Measurements from ENCODE around the gene SPARC.

The SPARC gene

GRCh38 chr5:151708126-151708525, 21.4 kb upstream of the SPARC start:
- H3K4me3 ChIP-seq (ENCODE audit: low read length), result no peak overlapping the region
- TF ChIP-seq CTCF (IDR thresholded peaks at IDR 0.05; ENCODE audit: low read depth, low read length) (no peak), EZH2phosphoT487 (IDR thresholded peaks at IDR 0.05; ENCODE audit: low read depth) (no peak)
- H3K4me1 ChIP-seq (ENCODE audit: low read length), result peaks cover 25% of the 10 kb centered on the region
- H4K20me1 ChIP-seq (ENCODE audit: insufficient read depth, low read length), result no peaks in the 10 kb centered on the region
- no peaks in the 10 kb centered on the region for H3K9me3 ChIP-seq (ENCODE audit: insufficient read depth, low read length)
- H3K9ac ChIP-seq (ENCODE audit: low read length), result no peak overlapping the region
- no peak overlapping the region for H3K4me2 ChIP-seq (ENCODE audit: low read length)
- no peak overlapping the region for H2AFZ ChIP-seq (ENCODE audit: low read depth, low read length)
- no peak overlapping the region for H3K27ac ChIP-seq (ENCODE audit: low read length)
- no peaks in the 10 kb centered on the region for H3K27me3 ChIP-seq (ENCODE audit: low read depth, low read length)
- no peaks in the 10 kb centered on the region for H3K79me2 ChIP-seq (ENCODE audit: low read length)
- no peaks in the 10 kb centered on the region for H3K36me3 ChIP-seq (replicated peaks; ENCODE audit: low read depth, low read length)

- Histone ChIP-seq H3K4me3 (ENCODE audit: low read length) (no peak overlapping the region), H3K36me3 (replicated peaks; ENCODE audit: low read depth, low read length) (no peaks in the 10 kb centered on the region), H3K27ac (ENCODE audit: low read length) (no peak overlapping the region), H3K4me2 (ENCODE audit: low read length) (no peak overlapping the region), H3K9me3 (ENCODE audit: insufficient read depth, low read length) (no peaks in the 10 kb centered on the region), H3K9ac (ENCODE audit: low read length) (no peak overlapping the region), H3K79me2 (ENCODE audit: low read length) (no peaks in the 10 kb centered on the region), H4K20me1 (ENCODE audit: insufficient read depth, low read length) (no peaks in the 10 kb centered on the region), H2AFZ (ENCODE audit: low read depth, low read length) (no peak overlapping the region), H3K4me1 (ENCODE audit: low read length) (peaks cover 30% of the 10 kb centered on the region), H3K27me3 (ENCODE audit: low read depth, low read length) (no peaks in the 10 kb centered on the region)
- TF ChIP-seq CTCF (IDR thresholded peaks at IDR 0.05; ENCODE audit: low read depth, low read length), result no peak
Observed at GRCh38 chr5:151707567-151707966, 20.9 kb upstream of the SPARC start.

- H3K27me3 ChIP-seq (ENCODE audit: low read depth, low read length), result no peaks in the 10 kb centered on the region
- no peak overlapping the region for H3K27ac ChIP-seq (ENCODE audit: low read length)
- no peaks in the 10 kb centered on the region for H4K20me1 ChIP-seq (ENCODE audit: insufficient read depth, low read length)
- H3K4me1 ChIP-seq (ENCODE audit: low read length), result peaks cover 36% of the 10 kb centered on the region
- no peak overlapping the region for H3K4me3 ChIP-seq (ENCODE audit: low read length)
- no peaks in the 10 kb centered on the region for H3K79me2 ChIP-seq (ENCODE audit: low read length)
- no peaks in the 10 kb centered on the region for H3K36me3 ChIP-seq (replicated peaks; ENCODE audit: low read depth, low read length)
- TF ChIP-seq EZH2phosphoT487 (IDR thresholded peaks at IDR 0.05; ENCODE audit: low read depth) (no peak), CTCF (IDR thresholded peaks at IDR 0.05; ENCODE audit: low read depth, low read length) (no peak)
- no peak overlapping the region for H3K4me2 ChIP-seq (ENCODE audit: low read length)
- no peak overlapping the region for H2AFZ ChIP-seq (ENCODE audit: low read depth, low read length)
- no peak overlapping the region for H3K9ac ChIP-seq (ENCODE audit: low read length)
- no peaks in the 10 kb centered on the region for H3K9me3 ChIP-seq (ENCODE audit: insufficient read depth, low read length)
Observed at GRCh38 chr5:151706906-151707305, 20.2 kb upstream of the SPARC start.

GRCh38 chr5:151703780-151704179, 17.1 kb upstream of the SPARC start:
- no peak for TF ChIP-seq CTCF (IDR thresholded peaks at IDR 0.05; ENCODE audit: low read depth, low read length)
- TF ChIP-seq EZH2phosphoT487 (IDR thresholded peaks at IDR 0.05; ENCODE audit: low read depth), result no peak
- Histone ChIP-seq H3K79me2 (ENCODE audit: low read length) (no peaks in the 10 kb centered on the region), H3K4me3 (ENCODE audit: low read length) (no peak overlapping the region), H3K36me3 (replicated peaks; ENCODE audit: low read depth, low read length) (no peaks in the 10 kb centered on the region), H3K4me2 (ENCODE audit: low read length) (peak overlapping the region; percentile 64), H3K27ac (ENCODE audit: low read length) (no peak overlapping the region), H3K9ac (ENCODE audit: low read length) (no peak overlapping the region), H2AFZ (ENCODE audit: low read depth, low read length) (no peak overlapping the region), H4K20me1 (ENCODE audit: insufficient read depth, low read length) (no peaks in the 10 kb centered on the region), H3K9me3 (ENCODE audit: insufficient read depth, low read length) (no peaks in the 10 kb centered on the region), H3K27me3 (ENCODE audit: low read depth, low read length) (no peaks in the 10 kb centered on the region), H3K4me1 (ENCODE audit: low read length) (peaks cover 43% of the 10 kb centered on the region)

Measured in OCI-LY3 (cell line).